Measurements from ENCODE around the gene GPRIN1.
A peak's percentile ranks its signal among the peaks of the same experiment; 100 is the strongest.

Gene GPRIN1

DNA sequence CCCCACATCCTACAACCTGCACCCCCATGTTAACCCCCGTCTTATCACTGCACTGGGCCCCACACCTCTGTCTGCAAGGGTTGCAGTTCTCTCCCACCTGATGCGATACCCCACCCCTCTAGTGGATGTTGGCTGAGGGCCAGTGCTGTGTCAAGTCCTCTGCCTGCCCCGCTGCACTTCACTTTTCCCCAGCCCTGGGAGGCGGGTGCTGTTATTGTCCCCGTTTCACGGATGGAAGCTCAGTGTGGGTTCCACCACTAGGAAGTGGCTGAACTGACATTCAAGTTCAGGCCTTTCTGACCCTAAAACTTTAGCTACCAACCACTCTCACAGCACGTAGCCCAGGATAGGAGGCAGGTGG is 16.9 kb upstream of the GPRIN1 start:
- TF ChIP-seq FOXM1 (IDR thresholded peaks at IDR 0.05; ENCODE audit: borderline replicate concordance, low read depth) (no peak), NFIC (IDR thresholded peaks at IDR 0.05) (peak; percentile 78)

DNA sequence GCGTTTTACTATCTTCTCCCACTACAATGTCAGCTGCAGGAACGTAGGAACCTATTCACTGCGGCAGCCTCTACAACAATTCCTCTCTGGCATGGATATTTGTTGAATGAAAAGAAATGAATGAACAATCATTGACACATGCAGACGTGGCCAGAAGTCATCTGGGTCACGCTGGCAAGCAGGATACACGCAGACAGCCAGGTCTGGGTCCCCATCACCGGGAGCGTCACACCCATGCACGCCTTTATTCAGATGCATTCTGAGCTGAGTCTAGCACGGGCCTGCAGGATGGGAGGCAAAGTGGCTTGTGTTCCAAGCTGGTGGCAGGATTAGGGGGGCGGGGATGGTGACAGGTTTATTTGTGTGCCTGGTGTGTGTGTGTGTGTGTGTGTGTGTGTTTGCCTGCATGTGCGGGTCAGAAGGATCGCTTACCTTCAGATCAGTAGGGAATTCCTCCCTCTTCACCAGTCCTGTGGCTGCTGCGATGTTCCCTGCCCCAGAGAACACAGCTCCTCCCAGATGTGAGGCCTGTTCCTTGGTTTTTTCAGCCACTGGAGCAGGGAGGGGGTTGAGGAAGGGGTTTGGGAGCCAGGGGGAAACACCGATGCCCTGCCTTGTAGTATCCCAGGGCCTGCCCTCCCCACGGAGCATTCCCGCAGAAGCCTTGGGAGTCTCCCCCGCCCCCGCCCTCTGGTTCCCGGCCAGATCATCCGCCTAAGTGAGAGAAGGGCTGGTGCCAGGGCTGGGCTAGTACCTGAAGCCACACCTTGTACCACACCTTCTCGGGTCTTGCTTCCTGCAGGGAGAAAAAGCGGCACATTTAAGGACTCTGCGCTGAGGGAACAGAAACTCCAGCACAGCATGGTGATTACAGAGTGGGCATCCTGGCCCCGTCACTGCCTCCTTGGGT is 16.3 kb upstream of the GPRIN1 start:
- no peak for TF ChIP-seq RAD21 (IDR thresholded peaks at IDR 0.05; ENCODE audit: low read depth)
- no peak for TF ChIP-seq TEAD4 (IDR thresholded peaks at IDR 0.05)
- TF ChIP-seq, protein P1, sequence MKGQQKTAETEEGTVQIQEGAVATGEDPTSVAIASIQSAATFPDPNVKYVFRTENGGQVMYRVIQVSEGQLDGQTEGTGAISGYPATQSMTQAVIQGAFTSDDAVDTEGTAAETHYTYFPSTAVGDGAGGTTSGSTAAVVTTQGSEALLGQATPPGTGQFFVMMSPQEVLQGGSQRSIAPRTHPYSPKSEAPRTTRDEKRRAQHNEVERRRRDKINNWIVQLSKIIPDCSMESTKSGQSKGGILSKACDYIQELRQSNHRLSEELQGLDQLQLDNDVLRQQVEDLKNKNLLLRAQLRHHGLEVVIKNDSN (IDR thresholded peaks at IDR 0.05): no peak
- TF ChIP-seq NFIC (IDR thresholded peaks at IDR 0.05): no peak
- peak; percentile 74; the same call in 1 of the 2 replicates for TF ChIP-seq EGR1 (IDR thresholded peaks at IDR 0.05)
- TF ChIP-seq, protein P2, sequence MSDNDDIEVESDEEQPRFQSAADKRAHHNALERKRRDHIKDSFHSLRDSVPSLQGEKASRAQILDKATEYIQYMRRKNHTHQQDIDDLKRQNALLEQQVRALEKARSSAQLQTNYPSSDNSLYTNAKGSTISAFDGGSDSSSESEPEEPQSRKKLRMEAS (IDR thresholded peaks at IDR 0.05): peak; percentile 34; the same call in 1 of the 2 replicates
- no peak for TF ChIP-seq CEBPB (IDR thresholded peaks at IDR 0.05)
- TF ChIP-seq EP300 (IDR thresholded peaks at IDR 0.05; ENCODE audit: borderline replicate concordance): no peak

DNA sequence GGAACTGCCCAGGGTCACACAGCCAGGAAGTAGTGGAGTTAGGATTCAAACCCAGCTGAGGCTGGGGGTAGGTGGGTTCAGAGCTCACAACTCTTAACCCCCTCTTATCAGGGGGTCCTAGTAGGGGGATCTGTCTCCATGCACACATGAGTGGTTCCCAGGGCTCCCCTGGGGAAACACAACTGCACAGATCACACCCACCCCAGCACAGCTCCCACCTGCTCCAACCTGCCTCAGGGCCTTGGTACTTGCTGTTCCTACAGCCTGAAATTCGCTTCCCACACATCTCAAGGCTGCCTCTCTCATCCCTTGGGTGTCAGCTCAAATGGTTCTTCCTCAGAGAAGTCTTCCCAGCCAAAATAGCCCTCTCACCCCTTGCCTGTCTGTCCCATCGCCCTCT is 15.6 kb upstream of the GPRIN1 start:
- TF ChIP-seq, protein P2 (IDR thresholded peaks at IDR 0.05): no peak
- TF ChIP-seq NFIC (IDR thresholded peaks at IDR 0.05) (no peak), FOXM1 (IDR thresholded peaks at IDR 0.05; ENCODE audit: borderline replicate concordance, low read depth) (no peak), EP300 (IDR thresholded peaks at IDR 0.05; ENCODE audit: borderline replicate concordance) (no peak), YY1 (IDR thresholded peaks at IDR 0.05; ENCODE audit: low read depth) (no peak), CEBPB (IDR thresholded peaks at IDR 0.05) (no peak)

DNA sequence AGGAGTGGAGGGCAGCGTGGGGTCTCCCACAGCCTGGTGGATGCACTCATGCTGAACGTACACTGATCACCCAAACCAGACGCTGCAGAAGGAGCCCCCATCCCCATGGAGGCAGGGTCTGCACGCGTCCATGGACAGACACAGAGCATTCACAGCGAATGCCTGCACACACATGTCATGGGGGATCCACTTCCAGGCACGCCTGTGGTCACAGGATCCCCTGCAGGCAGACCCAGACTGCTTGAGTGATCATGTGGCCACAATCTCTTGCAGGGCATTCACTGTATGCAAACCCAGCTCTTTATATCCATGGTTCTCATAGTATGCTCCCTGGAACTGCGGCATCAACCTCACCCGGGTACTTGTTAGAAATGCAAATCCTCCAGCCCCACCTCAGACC is 15.0 kb upstream of the GPRIN1 start:
- TF ChIP-seq CREB1 (IDR thresholded peaks at IDR 0.05; ENCODE audit: low read depth): no peak
- TF ChIP-seq, protein P1 (IDR thresholded peaks at IDR 0.05): no peak
- no peak for TF ChIP-seq TCF12 (IDR thresholded peaks at IDR 0.05; ENCODE audit: low read depth)
- no peak for TF ChIP-seq ZBTB7A (IDR thresholded peaks at IDR 0.05; ENCODE audit: low read depth)
- TF ChIP-seq, protein P3, sequence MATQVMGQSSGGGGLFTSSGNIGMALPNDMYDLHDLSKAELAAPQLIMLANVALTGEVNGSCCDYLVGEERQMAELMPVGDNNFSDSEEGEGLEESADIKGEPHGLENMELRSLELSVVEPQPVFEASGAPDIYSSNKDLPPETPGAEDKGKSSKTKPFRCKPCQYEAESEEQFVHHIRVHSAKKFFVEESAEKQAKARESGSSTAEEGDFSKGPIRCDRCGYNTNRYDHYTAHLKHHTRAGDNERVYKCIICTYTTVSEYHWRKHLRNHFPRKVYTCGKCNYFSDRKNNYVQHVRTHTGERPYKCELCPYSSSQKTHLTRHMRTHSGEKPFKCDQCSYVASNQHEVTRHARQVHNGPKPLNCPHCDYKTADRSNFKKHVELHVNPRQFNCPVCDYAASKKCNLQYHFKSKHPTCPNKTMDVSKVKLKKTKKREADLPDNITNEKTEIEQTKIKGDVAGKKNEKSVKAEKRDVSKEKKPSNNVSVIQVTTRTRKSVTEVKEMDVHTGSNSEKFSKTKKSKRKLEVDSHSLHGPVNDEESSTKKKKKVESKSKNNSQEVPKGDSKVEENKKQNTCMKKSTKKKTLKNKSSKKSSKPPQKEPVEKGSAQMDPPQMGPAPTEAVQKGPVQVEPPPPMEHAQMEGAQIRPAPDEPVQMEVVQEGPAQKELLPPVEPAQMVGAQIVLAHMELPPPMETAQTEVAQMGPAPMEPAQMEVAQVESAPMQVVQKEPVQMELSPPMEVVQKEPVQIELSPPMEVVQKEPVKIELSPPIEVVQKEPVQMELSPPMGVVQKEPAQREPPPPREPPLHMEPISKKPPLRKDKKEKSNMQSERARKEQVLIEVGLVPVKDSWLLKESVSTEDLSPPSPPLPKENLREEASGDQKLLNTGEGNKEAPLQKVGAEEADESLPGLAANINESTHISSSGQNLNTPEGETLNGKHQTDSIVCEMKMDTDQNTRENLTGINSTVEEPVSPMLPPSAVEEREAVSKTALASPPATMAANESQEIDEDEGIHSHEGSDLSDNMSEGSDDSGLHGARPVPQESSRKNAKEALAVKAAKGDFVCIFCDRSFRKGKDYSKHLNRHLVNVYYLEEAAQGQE (IDR thresholded peaks at IDR 0.05; ENCODE audit: low read depth): no peak
- TF ChIP-seq, protein P2 (IDR thresholded peaks at IDR 0.05): no peak
- no peak for TF ChIP-seq NFIC (IDR thresholded peaks at IDR 0.05)
- TF ChIP-seq TEAD4 (IDR thresholded peaks at IDR 0.05): no peak
- no peak for TF ChIP-seq YY1 (IDR thresholded peaks at IDR 0.05; ENCODE audit: low read depth)
- no peak for TF ChIP-seq EGR1 (IDR thresholded peaks at IDR 0.05)
- TF ChIP-seq CEBPB (IDR thresholded peaks at IDR 0.05): no peak
- no peak for TF ChIP-seq EP300 (IDR thresholded peaks at IDR 0.05; ENCODE audit: borderline replicate concordance)
- no peak for TF ChIP-seq TAF1 (IDR thresholded peaks at IDR 0.05; ENCODE audit: low read depth)
- TF ChIP-seq RAD21 (IDR thresholded peaks at IDR 0.05; ENCODE audit: low read depth): no peak
- TF ChIP-seq FOXM1 (IDR thresholded peaks at IDR 0.05; ENCODE audit: borderline replicate concordance, low read depth): no peak

DNA sequence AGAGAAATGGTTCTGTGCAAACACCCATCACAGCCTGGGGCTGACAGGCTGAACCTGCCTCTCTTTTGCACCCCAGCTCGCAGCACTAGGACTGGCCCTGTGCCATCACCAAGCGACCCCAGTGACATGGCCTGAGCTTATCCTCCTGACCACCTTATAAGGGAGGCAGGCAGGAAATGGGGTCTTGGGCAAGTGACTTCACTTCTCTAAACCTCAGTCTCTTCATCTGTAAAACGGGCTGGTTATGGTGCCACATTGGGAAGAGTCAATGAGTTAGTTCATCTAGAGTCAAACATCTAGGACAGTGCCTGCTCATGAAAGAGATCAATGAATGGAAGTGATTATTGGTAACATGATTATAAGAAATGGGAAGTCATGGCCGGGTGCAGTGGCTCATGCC is 14.2 kb upstream of the GPRIN1 start:
- TF ChIP-seq, protein P2 (IDR thresholded peaks at IDR 0.05): no peak
- TF ChIP-seq TCF12 (IDR thresholded peaks at IDR 0.05; ENCODE audit: low read depth) (no peak), FOXM1 (IDR thresholded peaks at IDR 0.05; ENCODE audit: borderline replicate concordance, low read depth) (no peak), NFIC (IDR thresholded peaks at IDR 0.05) (no peak), TAF1 (IDR thresholded peaks at IDR 0.05; ENCODE audit: low read depth) (no peak), TEAD4 (IDR thresholded peaks at IDR 0.05) (no peak), CREB1 (IDR thresholded peaks at IDR 0.05; ENCODE audit: low read depth) (no peak), YY1 (IDR thresholded peaks at IDR 0.05; ENCODE audit: low read depth) (no peak), CEBPB (IDR thresholded peaks at IDR 0.05) (no peak), ZBTB7A (IDR thresholded peaks at IDR 0.05; ENCODE audit: low read depth) (no peak), RAD21 (IDR thresholded peaks at IDR 0.05; ENCODE audit: low read depth) (no peak), EGR1 (IDR thresholded peaks at IDR 0.05) (no peak), EP300 (IDR thresholded peaks at IDR 0.05; ENCODE audit: borderline replicate concordance) (no peak)
- TF ChIP-seq, protein P1 (IDR thresholded peaks at IDR 0.05): no peak
- TF ChIP-seq, protein P3 (IDR thresholded peaks at IDR 0.05; ENCODE audit: low read depth): no peak

Data from Ishikawa (cell line).